Right atrium auricular region (tissue), 2 donors: Measurements from ENCODE around the gene VPS51. TPM values are rescaled to one million over a fixed set of nuclear protein-coding genes. Genes with fewer than 3 reads are reported as not detected.
A peak's percentile ranks its signal among the peaks of the same experiment; 100 is the strongest.

Experiments
- DNase-seq: peaks from one replicate; pipeline ENCODE4 v3.0.0-alpha.2; 2019; ENCODE audit warnings: low spot score
- H3K27ac ChIP-seq, 2 donors: fragments of 200-600 bp; sonication (generic); 1 replicate in 1 of 2; 2 replicates in 1 of 2; pipeline ENCODE4 v1.5.1; 2016 to 2019
- H3K27me3 ChIP-seq, 2 donors: fragments of 200-600 bp; sonication (generic); one replicate each; pipeline versions ENCODE4 v1.5.1 to v1.6.0; 2017 to 2019
- H3K36me3 ChIP-seq: fragments of 200-600 bp; sonication (generic); one replicate; pipeline ENCODE4 v1.5.1; 2016
- H3K4me1 ChIP-seq, 2 donors: fragments of 200-600 bp; sonication (generic); one replicate each; pipeline versions ENCODE4 v1.5.1 to v1.6.0; 2017 to 2019
- H3K4me3 ChIP-seq, 2 donors: fragments of 200-600 bp; sonication (generic); 1 replicate in 1 of 2; 2 replicates in 1 of 2; pipeline ENCODE4 v1.5.1; 2017 to 2019; ENCODE audit warnings: mild to moderate bottlenecking in 1 of 2, moderate library complexity in 1 of 2
- H3K9me3 ChIP-seq, 2 donors: fragments of 200-600 bp; sonication (generic); one replicate each; pipeline ENCODE4 v1.5.1; 2019
- total RNA-seq, 2 donors: library from RNA; depleted of rRNA; stranded (reverse); fragments of >200 nt; gene quantifications; one replicate each; pipeline ENCODE4 v1.1.0, GENCODE V29; 2016
- TF ChIP-seq, protein P1 (sequence below), 2 donors: fragments of 200-600 bp; sonication (generic); IDR thresholded peaks; one replicate each; pipeline ENCODE4 v1.5.1; 2019; ENCODE audit warnings: antibody characterized with exemption in 2 of 2

The VPS51 gene
- total RNA-seq, 2 donors from 2014 or later: 98.5 to 147 TPM

DNA sequence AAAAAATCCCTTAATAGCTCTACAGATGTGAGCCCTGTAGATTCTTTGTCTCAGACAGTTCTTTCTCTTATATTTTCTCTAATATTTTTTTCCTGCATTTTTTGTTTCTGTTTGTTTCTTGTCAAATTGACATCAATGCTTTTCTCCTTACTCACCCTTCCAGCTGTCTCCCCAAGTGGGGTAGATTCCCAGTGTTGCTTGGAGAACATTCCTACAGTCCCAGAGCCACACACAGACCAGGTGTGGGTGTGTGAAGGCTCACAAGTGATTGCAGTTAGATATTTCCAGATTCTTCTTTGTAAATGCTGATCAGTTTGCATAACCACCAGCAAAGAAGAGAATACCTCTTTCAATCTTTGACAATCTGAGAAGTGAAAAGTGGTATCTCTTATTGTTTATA lies 7.5 kb downstream of the VPS51 start:
- Histone ChIP-seq H3K4me3 (no peak overlapping the region), H3K27ac (peak overlapping the region; percentile 72 to 83), H3K9me3 (no peaks in the 10 kb centered on the region), H3K27me3 (no peaks in the 10 kb centered on the region), H3K4me1 (peaks cover 0 to 49% of the 10 kb centered on the region in 2 donors), H3K36me3 (peaks cover 11% of the 10 kb centered on the region)
- DNase-seq: no peak
- TF ChIP-seq, protein P1, sequence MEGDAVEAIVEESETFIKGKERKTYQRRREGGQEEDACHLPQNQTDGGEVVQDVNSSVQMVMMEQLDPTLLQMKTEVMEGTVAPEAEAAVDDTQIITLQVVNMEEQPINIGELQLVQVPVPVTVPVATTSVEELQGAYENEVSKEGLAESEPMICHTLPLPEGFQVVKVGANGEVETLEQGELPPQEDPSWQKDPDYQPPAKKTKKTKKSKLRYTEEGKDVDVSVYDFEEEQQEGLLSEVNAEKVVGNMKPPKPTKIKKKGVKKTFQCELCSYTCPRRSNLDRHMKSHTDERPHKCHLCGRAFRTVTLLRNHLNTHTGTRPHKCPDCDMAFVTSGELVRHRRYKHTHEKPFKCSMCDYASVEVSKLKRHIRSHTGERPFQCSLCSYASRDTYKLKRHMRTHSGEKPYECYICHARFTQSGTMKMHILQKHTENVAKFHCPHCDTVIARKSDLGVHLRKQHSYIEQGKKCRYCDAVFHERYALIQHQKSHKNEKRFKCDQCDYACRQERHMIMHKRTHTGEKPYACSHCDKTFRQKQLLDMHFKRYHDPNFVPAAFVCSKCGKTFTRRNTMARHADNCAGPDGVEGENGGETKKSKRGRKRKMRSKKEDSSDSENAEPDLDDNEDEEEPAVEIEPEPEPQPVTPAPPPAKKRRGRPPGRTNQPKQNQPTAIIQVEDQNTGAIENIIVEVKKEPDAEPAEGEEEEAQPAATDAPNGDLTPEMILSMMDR (IDR thresholded peaks at IDR 0.05): no peak

DNA sequence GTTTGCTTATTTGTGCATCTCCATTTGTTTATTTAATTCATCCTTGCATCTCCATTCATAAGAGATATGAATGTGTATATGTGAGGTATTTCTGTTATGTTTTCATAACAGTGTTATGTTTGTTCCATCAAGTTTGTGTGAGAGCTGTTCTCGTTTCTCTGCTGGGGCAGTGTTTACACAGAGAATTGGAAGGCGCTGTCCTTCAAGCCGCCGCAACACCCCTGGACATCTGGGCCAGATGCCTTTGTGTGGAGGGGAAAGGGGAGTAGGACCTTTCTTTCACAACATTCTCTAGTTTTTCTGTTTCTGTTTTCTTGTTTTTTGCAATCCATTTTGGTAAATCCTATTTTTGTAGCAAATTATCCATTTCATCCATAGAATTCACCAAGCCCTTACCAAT lies 8.6 kb downstream of the VPS51 start:
- H3K27me3 ChIP-seq: no peaks in the 10 kb centered on the region
- TF ChIP-seq, protein P1 (IDR thresholded peaks at IDR 0.05): no peak
- H3K4me3 ChIP-seq: no peak overlapping the region
- DNase-seq: no peak
- peaks cover 20% of the 10 kb centered on the region for H3K36me3 ChIP-seq
- peaks cover 0 to 49% of the 10 kb centered on the region in 2 donors for H3K4me1 ChIP-seq
- peak overlapping the region; percentile 72 to 83 for H3K27ac ChIP-seq
- no peaks in the 10 kb centered on the region for H3K9me3 ChIP-seq

DNA sequence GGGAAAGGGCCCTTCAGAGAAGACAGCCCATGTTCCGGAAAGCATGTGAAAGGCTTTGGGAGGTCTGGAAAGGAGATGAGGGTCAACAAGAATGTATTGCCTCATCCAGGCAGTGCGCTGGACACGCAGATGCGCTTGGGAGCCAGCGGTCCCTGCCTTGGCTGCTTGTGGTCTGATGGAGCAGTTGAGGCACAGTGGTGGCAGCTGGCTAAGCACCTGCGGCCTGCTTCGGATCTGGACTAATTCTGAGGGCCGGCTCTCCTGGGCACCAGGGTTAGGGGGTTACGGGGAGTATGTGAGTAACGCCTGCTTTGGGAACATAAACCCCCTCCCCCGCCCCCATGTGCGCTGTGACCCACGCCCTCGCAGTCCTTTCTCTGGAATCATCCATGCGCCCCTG lies 11.1 kb downstream of the VPS51 start:
- Histone ChIP-seq H3K9me3 (no peaks in the 10 kb centered on the region), H3K4me3 (no peak overlapping the region), H3K4me1 (peaks cover 0 to 55% of the 10 kb centered on the region in 2 donors), H3K27ac (no peak overlapping the region), H3K36me3 (peaks cover 23% of the 10 kb centered on the region), H3K27me3 (no peaks in the 10 kb centered on the region)
- TF ChIP-seq, protein P1 (IDR thresholded peaks at IDR 0.05): no peak
- no peak for DNase-seq

DNA sequence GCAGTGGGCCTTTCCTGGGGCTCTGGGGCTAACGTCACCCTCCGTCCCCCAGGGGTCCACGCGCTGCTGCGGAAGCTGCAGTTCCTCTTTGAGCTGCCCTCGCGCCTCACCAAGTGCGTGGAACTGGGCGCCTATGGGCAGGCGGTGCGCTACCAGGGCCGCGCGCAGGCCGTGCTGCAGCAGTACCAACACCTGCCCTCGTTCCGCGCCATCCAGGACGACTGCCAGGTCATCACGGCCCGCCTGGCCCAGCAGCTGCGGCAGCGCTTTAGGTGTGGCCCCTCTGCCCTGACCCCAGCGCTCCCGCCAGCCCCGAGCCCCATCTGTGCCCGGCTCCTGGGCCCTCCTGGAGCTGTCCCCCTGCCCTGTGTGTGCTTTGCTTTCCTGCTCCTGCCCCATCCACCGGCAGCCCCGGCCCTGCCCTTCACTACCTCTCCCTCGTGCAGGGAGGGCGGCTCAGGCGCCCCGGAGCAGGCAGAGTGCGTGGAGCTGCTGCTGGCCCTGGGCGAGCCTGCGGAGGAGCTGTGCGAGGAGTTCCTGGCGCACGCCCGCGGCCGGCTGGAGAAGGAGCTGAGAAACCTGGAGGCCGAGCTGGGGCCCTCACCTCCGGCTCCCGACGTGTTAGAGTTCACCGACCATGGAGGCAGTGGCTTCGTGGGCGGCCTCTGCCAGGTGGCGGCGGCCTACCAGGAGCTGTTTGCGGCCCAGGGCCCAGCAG lies 11.9 kb downstream of the VPS51 start:
- Histone ChIP-seq H3K27me3 (no peaks in the 10 kb centered on the region), H3K36me3 (peaks cover 23% of the 10 kb centered on the region), H3K9me3 (no peaks in the 10 kb centered on the region), H3K27ac (no peak overlapping the region), H3K4me3 (no peak overlapping the region), H3K4me1 (peaks cover 0 to 55% of the 10 kb centered on the region in 2 donors)
- DNase-seq: no peak
- TF ChIP-seq, protein P1 (IDR thresholded peaks at IDR 0.05): no peak

DNA sequence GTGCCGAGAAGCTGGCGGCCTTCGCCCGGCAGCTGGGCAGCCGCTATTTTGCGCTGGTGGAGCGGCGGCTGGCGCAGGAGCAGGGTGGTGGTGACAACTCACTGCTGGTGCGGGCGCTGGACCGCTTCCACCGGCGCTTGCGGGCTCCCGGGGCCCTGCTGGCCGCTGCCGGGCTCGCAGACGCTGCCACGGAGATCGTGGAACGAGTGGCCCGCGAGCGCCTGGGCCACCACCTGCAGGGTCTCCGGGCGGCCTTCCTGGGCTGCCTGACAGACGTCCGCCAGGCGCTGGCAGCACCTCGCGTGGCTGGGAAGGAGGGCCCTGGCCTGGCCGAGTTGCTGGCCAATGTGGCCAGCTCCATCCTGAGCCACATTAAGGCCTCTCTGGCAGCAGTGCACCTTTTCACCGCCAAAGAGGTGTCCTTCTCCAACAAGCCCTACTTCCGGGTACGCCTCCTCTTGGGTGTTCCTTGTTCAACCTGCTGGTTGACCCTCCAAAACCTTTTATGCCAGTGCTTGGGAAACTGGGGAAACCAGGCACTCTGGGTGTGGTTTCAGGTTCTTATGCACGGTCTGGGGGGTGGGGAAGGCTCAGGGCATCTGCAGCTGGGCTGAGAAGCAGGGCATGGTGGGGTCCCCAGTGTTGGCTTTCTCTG lies 12.6 kb downstream of the VPS51 start:
- DNase-seq: no peak
- H3K4me1 ChIP-seq: peaks cover 0 to 55% of the 10 kb centered on the region in 2 donors
- no peak overlapping the region for H3K4me3 ChIP-seq
- H3K36me3 ChIP-seq: peaks cover 23% of the 10 kb centered on the region
- H3K27me3 ChIP-seq: no peaks in the 10 kb centered on the region
- TF ChIP-seq, protein P1 (IDR thresholded peaks at IDR 0.05): no peak
- no peak overlapping the region for H3K27ac ChIP-seq
- H3K9me3 ChIP-seq: no peaks in the 10 kb centered on the region
